ENCODE results near the gene SH3RF3. TPM values are rescaled to one million over a fixed set of nuclear protein-coding genes. Genes with fewer than 3 reads are reported as not detected.

Gene SH3RF3
- total RNA-seq, 1 experiment from 2014 or later = 1.0 TPM

- TF ChIP-seq ZNF263 (CRISPR knock-in tag; IDR thresholded peaks at IDR 0.05; ENCODE audit: low read depth) = no peak
- TF ChIP-seq ZBTB21 (CRISPR knock-in tag; IDR thresholded peaks at IDR 0.05; ENCODE audit: borderline replicate concordance) = no peak
- no peak for TF ChIP-seq ETV6 (CRISPR knock-in tag; IDR thresholded peaks at IDR 0.05)
- TF ChIP-seq FOXK1 (CRISPR knock-in tag; IDR thresholded peaks at IDR 0.05) = no peak
- TF ChIP-seq ZNF317 (CRISPR knock-in tag; IDR thresholded peaks at IDR 0.05; ENCODE audit: borderline replicate concordance, low read depth) = no peak
- TF ChIP-seq ZNF138 (CRISPR knock-in tag; conservative IDR thresholded peaks at IDR 0.05) = no peak
- TF ChIP-seq NFATC4 (CRISPR knock-in tag; IDR thresholded peaks at IDR 0.05) = no peak
- no peak for TF ChIP-seq USF2 (CRISPR knock-in tag; IDR thresholded peaks at IDR 0.05)
- POLR2A ChIA-PET = no interaction called here
- Mint-ChIP-seq H3K9me3 (no peaks in the 10 kb centered on the region; the same call in 1 of the 2 replicates), H3K27me3 (ENCODE audit: low read depth) (no peaks in the 10 kb centered on the region), H3K27ac (no peak overlapping the region), H3K36me3 (no peaks in the 10 kb centered on the region), H3K4me1 (peaks cover 3% of the 10 kb centered on the region; the same call in 1 of the 2 replicates), H3K4me3 (no peak overlapping the region)
- ATAC-seq (no peak), DNase-seq (ENCODE audit: low spot score) (no peak)
- CTCF ChIA-PET = no interaction called here
Measured at GRCh38 chr2:109513230-109513629, 384.2 kb downstream of the SH3RF3 start.

GRCh38 chr2:109513749-109514588, 385.0 kb downstream of the SH3RF3 start:
- Mint-ChIP-seq H3K27ac (no peak overlapping the region), H3K9me3 (no peaks in the 10 kb centered on the region; the same call in 1 of the 2 replicates), H3K4me3 (no peak overlapping the region), H3K36me3 (no peaks in the 10 kb centered on the region), H3K27me3 (ENCODE audit: low read depth) (no peaks in the 10 kb centered on the region), H3K4me1 (peaks cover 3% of the 10 kb centered on the region; the same call in 1 of the 2 replicates)
- no peak for TF ChIP-seq GRHL2 (CRISPR knock-in tag; IDR thresholded peaks at IDR 0.05; ENCODE audit: insufficient replicate concordance, severe bottlenecking)
- no peak for TF ChIP-seq AFF4 (CRISPR knock-in tag; IDR thresholded peaks at IDR 0.05; ENCODE audit: borderline replicate concordance)
- no peak for TF ChIP-seq IRF2 (CRISPR knock-in tag; IDR thresholded peaks at IDR 0.05; ENCODE audit: borderline replicate concordance, low read depth)
- TF ChIP-seq RELA (CRISPR knock-in tag; IDR thresholded peaks at IDR 0.05; ENCODE audit: borderline replicate concordance) = no peak
- TF ChIP-seq MXD4 (CRISPR knock-in tag; IDR thresholded peaks at IDR 0.05; ENCODE audit: borderline replicate concordance) = no peak
- no peak for TF ChIP-seq CREB1 (CRISPR knock-in tag; IDR thresholded peaks at IDR 0.05)
- TF ChIP-seq ZNF396 (CRISPR knock-in tag; IDR thresholded peaks at IDR 0.05; ENCODE audit: borderline replicate concordance) = no peak
- no peak for TF ChIP-seq JUN (CRISPR knock-in tag; IDR thresholded peaks at IDR 0.05)
- TF ChIP-seq GABPB1 (CRISPR knock-in tag; IDR thresholded peaks at IDR 0.05) = no peak
- TF ChIP-seq CREM (CRISPR knock-in tag; IDR thresholded peaks at IDR 0.05) = no peak
- no peak for TF ChIP-seq PRRX2 (CRISPR knock-in tag; IDR thresholded peaks at IDR 0.05)
- TF ChIP-seq E2F1 (CRISPR knock-in tag; IDR thresholded peaks at IDR 0.05) = no peak
- TF ChIP-seq FOXK1 (CRISPR knock-in tag; IDR thresholded peaks at IDR 0.05) = no peak
- no peak for TF ChIP-seq SOX15 (CRISPR knock-in tag; IDR thresholded peaks at IDR 0.05)
- TF ChIP-seq TP53 (CRISPR knock-in tag; IDR thresholded peaks at IDR 0.05) = no peak
- TF ChIP-seq CDX4 (CRISPR knock-in tag; IDR thresholded peaks at IDR 0.05; ENCODE audit: borderline replicate concordance) = no peak
- CTCF ChIA-PET = interaction anchor here (0.6 kb wide), 1 partner anchor 205 kb away, joined by 3 read pairs; no protein-coding TSS in a partner anchor
- ATAC-seq (no peak), DNase-seq (ENCODE audit: low spot score) (no peak)
- POLR2A ChIA-PET = no interaction called here

All from WTC11 (cell line).